ENCODE results near the gene PAN3.

Gene PAN3

GRCh38 chr13:28185256-28185655, 46.9 kb downstream of the PAN3 start:
- no peak overlapping the region for H3K4me3 ChIP-seq (ENCODE audit: low read depth, low read length)
- no peak for DNase-seq (ENCODE audit: low read depth)

GRCh38 chr13:28199089-28199488, 60.7 kb downstream of the PAN3 start:
- DNase-seq (ENCODE audit: low read depth): no peak
- no peak overlapping the region for H3K4me3 ChIP-seq (ENCODE audit: low read depth, low read length)

- DNase-seq (ENCODE audit: low read depth): no peak
- no peak overlapping the region for H3K4me3 ChIP-seq (ENCODE audit: low read depth, low read length)
Observed at GRCh38 chr13:28204043-28204442, 65.7 kb downstream of the PAN3 start.

GRCh38 chr13:28204690-28205443, 66.5 kb downstream of the PAN3 start:
- H3K4me3 ChIP-seq (ENCODE audit: low read depth, low read length): no peak overlapping the region
- no peak for DNase-seq (ENCODE audit: low read depth)

- no peak for DNase-seq (ENCODE audit: low read depth)
- H3K4me3 ChIP-seq (ENCODE audit: low read depth, low read length): no peak overlapping the region
Observed at GRCh38 chr13:28218679-28219078, 80.3 kb downstream of the PAN3 start.

- DNase-seq (ENCODE audit: low read depth): no peak
- H3K4me3 ChIP-seq (ENCODE audit: low read depth, low read length): no peak overlapping the region
Observed at GRCh38 chr13:28219408-28220099, 81.2 kb downstream of the PAN3 start.

- DNase-seq (ENCODE audit: low read depth): peak; percentile 1
- no peak overlapping the region for H3K4me3 ChIP-seq (ENCODE audit: low read depth, low read length)
Observed at GRCh38 chr13:28220166-28220565, 81.8 kb downstream of the PAN3 start.

- DNase-seq (ENCODE audit: low read depth): no peak
- H3K4me3 ChIP-seq (ENCODE audit: low read depth, low read length): no peak overlapping the region
Observed at GRCh38 chr13:28229522-28230411, 91.4 kb downstream of the PAN3 start.

GRCh38 chr13:28231642-28232041, 93.3 kb downstream of the PAN3 start:
- no peak for DNase-seq (ENCODE audit: low read depth)
- H3K4me3 ChIP-seq (ENCODE audit: low read depth, low read length): no peak overlapping the region

GRCh38 chr13:28237944-28238343, 99.6 kb downstream of the PAN3 start:
- H3K4me3 ChIP-seq (ENCODE audit: low read depth, low read length): no peak overlapping the region
- DNase-seq (ENCODE audit: low read depth): no peak

GRCh38 chr13:28239374-28239773, 101.0 kb downstream of the PAN3 start:
- no peak overlapping the region for H3K4me3 ChIP-seq (ENCODE audit: low read depth, low read length)
- DNase-seq (ENCODE audit: low read depth): peak; percentile 61

GRCh38 chr13:28245465-28245864, 107.1 kb downstream of the PAN3 start:
- DNase-seq (ENCODE audit: low read depth): no peak
- H3K4me3 ChIP-seq (ENCODE audit: low read depth, low read length): no peak overlapping the region

GRCh38 chr13:28246891-28247290, 108.5 kb downstream of the PAN3 start:
- no peak for DNase-seq (ENCODE audit: low read depth)
- no peak overlapping the region for H3K4me3 ChIP-seq (ENCODE audit: low read depth, low read length)

GRCh38 chr13:28248080-28248479, 109.7 kb downstream of the PAN3 start:
- DNase-seq (ENCODE audit: low read depth): no peak
- no peak overlapping the region for H3K4me3 ChIP-seq (ENCODE audit: low read depth, low read length)

- DNase-seq (ENCODE audit: low read depth): no peak
- no peak overlapping the region for H3K4me3 ChIP-seq (ENCODE audit: low read depth, low read length)
Observed at GRCh38 chr13:28250542-28250941, 112.2 kb downstream of the PAN3 start.

- H3K4me3 ChIP-seq (ENCODE audit: low read depth, low read length): no peak overlapping the region
- no peak for DNase-seq (ENCODE audit: low read depth)
Observed at GRCh38 chr13:28251466-28251865, 113.1 kb downstream of the PAN3 start.

GRCh38 chr13:28252547-28252946, 114.2 kb downstream of the PAN3 start:
- no peak for DNase-seq (ENCODE audit: low read depth)
- no peak overlapping the region for H3K4me3 ChIP-seq (ENCODE audit: low read depth, low read length)

- no peak overlapping the region for H3K4me3 ChIP-seq (ENCODE audit: low read depth, low read length)
- no peak for DNase-seq (ENCODE audit: low read depth)
Observed at GRCh38 chr13:28257305-28257704, 119.0 kb downstream of the PAN3 start.

GRCh38 chr13:28258417-28258816, 120.1 kb downstream of the PAN3 start:
- DNase-seq (ENCODE audit: low read depth): no peak
- no peak overlapping the region for H3K4me3 ChIP-seq (ENCODE audit: low read depth, low read length)

GRCh38 chr13:28267497-28267896, 129.2 kb downstream of the PAN3 start:
- DNase-seq (ENCODE audit: low read depth): no peak
- no peak overlapping the region for H3K4me3 ChIP-seq (ENCODE audit: low read depth, low read length)
